GM19328 (cell line): ENCODE results near the gene CRIM1.
"Not testable (repeated sequence)": the region's sequence is repeated elsewhere in the genome, so short reads cannot be mapped to it uniquely, and the experiment has no call there.

Experiments
- ATAC-seq: cut with Tn5 transposase; IDR thresholded peaks from one replicate; pipeline ENCODE4 v1.9.1; 2021; ENCODE audit warnings: mild to moderate bottlenecking, moderate library complexity; ENCODE audit not compliant: unreplicated experiment

CRIM1 gene

GRCh38 chr2:36351291-36351690 lies 4.3 kb upstream of the CRIM1 start:
- ATAC-seq: no peak

- no peak for ATAC-seq
Observed at GRCh38 chr2:36351736-36352349, 3.7 kb upstream of the CRIM1 start.

GRCh38 chr2:36352701-36353100 lies 2.9 kb upstream of the CRIM1 start:
- ATAC-seq: no peak

GRCh38 chr2:36354811-36355150 lies 797 bp upstream of the CRIM1 start:
- no peak for ATAC-seq

GRCh38 chr2:36355890-36356297 lies 316 bp downstream of the CRIM1 start:
- ATAC-seq: peak; percentile 26

DNA sequence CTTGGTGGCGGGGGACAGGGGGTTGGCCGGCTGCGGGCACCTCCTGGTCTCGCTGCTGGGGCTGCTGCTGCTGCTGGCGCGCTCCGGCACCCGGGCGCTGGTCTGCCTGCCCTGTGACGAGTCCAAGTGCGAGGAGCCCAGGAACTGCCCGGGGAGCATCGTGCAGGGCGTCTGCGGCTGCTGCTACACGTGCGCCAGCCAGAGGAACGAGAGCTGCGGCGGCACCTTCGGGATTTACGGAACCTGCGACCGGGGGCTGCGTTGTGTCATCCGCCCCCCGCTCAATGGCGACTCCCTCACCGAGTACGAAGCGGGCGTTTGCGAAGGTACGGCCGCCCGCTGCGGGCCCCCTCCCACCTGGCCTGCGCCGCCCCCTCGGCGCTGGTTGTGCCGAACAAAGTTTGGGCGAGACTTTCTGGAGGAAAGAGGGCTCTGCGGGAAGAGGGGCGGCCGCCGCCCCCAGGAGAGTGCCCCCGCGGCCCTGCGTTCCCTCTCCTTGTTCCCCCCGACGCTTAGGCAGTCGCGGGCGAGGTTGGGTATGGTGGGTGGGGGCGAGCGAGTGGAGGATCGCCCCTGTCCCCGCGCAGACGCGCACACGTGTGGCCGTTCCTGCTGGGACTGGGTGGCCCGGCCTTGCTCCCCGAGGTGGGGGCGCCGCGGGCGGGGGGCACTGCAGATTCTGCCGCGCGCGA lies 866 bp downstream of the CRIM1 start:
- ATAC-seq: no peak

DNA sequence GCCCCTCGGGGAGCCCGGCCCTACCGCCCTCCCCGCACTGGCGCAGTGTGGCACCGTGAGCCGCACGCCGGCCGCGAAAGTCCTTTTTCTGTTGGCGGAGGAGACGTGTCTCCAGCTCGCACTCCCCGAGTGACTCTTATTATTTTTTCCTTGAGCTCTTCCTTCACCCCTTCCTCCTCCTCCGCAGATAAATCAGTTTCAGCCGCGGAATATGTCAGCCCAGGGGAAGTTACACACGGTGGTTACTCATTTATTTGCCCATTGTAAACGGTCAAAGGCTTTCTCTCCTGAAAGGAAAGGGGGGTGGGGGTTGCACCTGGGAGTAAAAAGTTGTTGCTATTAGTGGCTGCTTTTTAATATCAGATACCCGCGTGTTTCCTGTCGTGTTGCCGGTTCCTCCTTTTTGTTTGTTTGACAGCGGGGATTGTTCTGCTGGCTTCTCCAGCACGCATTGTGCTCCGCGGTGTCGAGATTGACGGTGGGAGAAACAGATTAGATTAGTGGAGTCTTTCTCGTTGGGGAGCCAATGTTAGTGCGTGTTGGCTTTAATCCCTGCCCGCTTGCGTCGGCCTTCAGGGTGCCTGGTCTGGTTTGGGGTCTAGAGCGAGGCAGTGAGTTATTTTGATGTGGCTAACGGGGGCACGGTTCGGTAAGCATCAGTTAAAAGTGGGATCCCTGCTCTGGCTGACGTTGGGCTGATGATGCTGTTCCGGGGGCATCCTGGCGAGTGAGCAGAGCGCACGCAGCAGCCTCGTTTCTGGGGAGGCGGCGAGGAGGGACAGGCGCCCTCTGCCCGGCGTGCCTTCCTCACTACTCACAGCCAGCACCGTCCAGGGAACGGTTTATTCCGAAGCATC lies 1.6 kb downstream of the CRIM1 start:
- peak; percentile 27 for ATAC-seq

- ATAC-seq: no peak
Observed at GRCh38 chr2:36357847-36358659, 2.5 kb downstream of the CRIM1 start.

DNA sequence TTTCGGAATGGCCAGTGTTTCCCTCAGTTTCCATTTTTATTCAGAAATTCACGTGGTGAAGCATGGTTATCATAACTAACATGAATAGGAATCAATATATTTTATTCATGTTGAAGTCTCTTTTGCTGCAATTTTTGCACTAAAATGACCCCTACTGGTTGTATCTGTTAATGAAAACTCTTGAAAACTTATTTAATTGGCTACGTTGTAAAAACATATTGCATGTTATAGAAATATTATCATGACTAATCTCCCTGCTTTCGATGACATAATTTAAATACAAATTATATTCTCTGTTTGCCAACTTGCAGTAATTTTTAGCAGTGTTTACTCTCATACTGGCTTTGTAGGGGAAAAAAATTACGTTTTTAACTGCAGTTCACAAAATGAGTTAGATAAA lies 3.5 kb downstream of the CRIM1 start:
- ATAC-seq: no peak

DNA sequence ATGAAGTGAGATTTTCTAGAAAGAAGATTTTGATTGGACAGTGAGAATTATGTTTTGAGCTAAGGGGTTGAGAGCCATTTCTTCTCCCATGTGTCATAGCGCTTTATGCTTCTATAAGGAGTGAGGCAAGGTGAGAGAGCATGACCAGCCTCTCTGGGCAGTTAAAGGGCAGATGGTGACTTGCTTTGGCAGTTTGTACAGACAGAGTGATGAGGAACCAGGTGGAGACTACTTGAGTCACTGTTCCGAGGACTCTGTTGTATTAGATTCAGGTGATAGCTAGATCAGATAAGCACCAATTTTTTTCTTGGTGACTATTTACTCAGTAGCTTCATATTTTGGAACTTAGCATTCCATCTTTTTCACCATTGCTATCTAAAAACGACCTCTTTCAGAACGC lies 4.5 kb downstream of the CRIM1 start:
- ATAC-seq: no peak

- no peak for ATAC-seq
Observed at GRCh38 chr2:36360834-36361233, 5.3 kb downstream of the CRIM1 start.

- no peak for ATAC-seq
Observed at GRCh38 chr2:36361396-36361795, 5.8 kb downstream of the CRIM1 start.

DNA sequence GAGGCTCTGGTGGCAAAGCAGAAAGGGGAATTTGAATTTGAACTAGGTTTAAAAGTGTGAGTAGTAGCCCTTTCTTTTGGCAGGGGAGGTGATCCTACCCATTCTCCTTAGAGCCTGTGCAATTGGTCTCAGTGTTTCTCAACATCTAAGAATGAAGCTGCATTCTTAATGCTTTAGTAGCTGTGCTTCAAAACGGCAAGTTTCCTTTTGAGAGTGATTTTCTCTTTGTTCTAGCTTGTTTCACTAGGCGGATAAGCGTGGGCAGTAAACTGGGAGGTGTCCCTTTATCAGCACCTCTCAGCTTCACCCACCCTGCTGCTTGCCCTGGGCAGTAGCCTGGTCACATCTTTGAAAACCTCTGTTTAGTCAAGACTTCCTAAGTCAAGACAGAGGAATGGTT lies 6.7 kb downstream of the CRIM1 start:
- ATAC-seq: no peak

GRCh38 chr2:36363085-36363484 lies 7.5 kb downstream of the CRIM1 start:
- not testable (repeated sequence) for ATAC-seq

DNA sequence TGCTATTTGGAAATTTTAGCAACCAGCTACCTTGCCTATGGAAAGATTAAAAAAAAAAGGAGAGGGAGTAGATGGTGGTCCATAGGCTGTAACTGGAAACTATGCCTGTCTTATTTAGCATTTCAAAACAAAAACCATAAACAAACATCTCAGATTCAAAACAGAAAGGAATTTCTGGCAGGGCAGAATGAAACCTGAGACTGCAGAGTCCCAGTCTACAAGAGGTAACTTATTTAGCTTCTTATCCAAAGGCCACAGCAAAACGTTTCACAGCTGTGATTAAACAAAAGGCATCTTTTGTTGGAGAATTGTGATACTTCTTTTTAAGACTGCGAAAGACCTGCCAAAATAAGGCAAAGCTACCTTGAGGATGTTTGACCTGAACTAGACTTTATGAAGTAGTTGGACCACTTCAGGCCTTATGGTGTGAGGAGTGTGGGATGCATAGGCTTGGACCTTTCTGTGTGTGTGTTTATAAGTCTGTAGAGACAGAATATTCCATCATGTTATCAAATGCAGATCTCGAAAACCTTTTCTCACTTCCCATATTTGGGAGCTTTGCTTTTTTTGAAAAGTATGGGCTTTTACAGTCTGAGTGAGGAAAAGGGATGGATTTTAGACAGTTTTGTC lies 11.0 kb downstream of the CRIM1 start:
- ATAC-seq: no peak

DNA sequence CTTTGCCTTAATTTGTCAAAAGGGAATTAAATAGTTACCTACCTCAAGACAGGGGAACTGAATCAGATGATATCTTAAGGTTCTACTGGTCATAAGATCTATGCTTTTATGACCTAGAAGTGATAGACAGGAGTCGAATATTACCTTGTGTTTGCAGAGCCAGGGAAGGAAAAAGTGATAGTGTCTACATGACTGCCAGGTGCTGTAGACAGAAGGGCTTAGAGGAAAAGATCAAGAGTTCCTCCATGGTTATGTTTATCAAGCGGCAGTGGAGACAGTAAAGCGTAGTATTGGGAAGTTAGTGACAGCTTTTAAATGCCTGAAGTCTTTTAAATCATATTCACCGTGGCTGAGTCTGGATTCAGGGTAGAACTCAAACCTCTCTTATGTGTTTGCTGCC lies 11.9 kb downstream of the CRIM1 start:
- ATAC-seq: no peak

GRCh38 chr2:36367895-36368353 lies 12.3 kb downstream of the CRIM1 start:
- ATAC-seq: no peak

- no peak for ATAC-seq
Observed at GRCh38 chr2:36368438-36368837, 12.9 kb downstream of the CRIM1 start.

GRCh38 chr2:36369163-36369562 lies 13.6 kb downstream of the CRIM1 start:
- no peak for ATAC-seq

- no peak for ATAC-seq
Observed at GRCh38 chr2:36369716-36370115, 14.1 kb downstream of the CRIM1 start.

- ATAC-seq: no peak
Observed at GRCh38 chr2:36370281-36370680, 14.7 kb downstream of the CRIM1 start.
